Ramos (cell line): ENCODE data around the gene TGIF2.
"Not testable (repeated sequence)": the region's sequence is repeated elsewhere in the genome, so short reads cannot be mapped to it uniquely, and the experiment has no call there.

Experiments used
- in situ Hi-C: fragments of 300-500 bp; cut with MboI; formaldehyde crosslinking; loops from one replicate; pipeline ENCODE4 v1.14.3; 2022; ENCODE audit warnings: low sequenced_read_pairs; ENCODE audit not compliant: unreplicated experiment

Gene TGIF2

DNA sequence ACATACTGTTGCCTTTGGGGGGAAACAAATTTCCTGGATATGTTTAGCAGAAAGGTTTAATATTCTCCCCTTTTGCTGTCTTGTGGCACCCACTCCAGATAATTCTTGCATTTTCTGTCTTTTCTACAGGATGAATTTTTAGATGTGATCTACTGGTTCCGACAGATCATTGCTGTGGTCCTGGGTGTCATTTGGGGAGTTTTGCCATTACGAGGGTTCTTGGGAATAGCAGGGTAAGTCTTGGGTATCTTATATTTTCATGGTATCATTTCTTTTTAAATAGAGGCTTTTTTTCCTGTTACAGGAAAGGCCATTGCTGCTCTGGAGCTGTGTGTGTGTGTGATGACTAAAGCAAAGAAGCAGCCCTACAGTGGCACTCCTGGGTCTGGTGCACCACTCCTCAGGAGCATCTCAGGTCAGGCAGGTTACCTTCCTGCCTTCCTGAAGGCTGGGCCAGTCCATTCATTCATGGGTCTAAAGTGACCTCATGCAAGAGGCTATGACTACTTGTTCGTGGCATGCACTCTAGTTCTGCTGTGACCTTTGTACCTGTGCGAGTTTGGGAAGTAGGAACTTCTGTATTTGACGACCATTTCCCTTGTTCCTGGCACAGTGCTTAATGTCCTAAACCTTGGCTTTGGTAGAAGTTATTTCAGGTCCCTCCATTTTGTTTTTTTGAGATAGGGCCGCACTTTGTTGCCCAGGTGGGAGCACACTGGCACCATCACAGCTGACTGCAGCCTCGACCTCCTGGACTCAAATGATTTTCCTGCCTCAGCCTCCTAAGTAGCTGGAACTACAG is 34.4 kb downstream of the TGIF2 start:
- in situ Hi-C loops = no loop called here

DNA sequence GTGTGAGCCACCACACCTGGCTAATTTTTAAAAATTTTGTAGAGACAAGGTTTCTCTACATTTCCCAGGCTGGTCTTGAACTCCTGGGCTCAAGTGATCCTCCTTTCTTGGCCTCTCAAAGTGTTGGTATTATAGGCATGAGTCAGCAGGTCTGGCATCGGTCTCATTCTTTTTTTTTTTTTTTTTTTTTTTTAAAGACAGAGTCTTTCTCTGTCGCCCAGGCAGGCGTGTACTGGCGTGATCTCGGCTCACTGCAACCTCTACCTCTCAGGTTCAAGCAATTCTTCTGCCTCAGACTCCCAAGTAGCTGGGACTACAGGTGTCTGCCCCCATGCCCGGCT is 35.0 kb downstream of the TGIF2 start:
- in situ Hi-C loops = not testable (repeated sequence)

DNA sequence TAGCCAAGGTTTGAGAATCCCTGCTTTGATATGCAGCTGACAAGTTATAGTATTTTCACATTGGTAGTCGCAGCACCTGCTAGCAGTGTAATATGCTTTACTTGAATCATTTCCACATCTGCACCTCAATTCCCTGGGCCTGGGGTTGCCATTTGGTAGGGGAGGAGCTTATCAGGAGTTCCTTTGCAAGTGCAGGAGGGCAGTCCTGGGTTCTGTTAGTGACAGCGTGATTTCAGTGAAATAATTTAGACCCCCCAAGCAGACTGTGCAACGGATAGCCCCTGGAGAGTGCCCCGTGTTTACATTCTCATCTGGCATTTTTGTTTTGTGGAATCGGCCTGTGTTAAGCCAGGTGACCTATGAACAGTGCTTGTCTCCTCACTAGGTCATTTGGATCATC is 38.2 kb downstream of the TGIF2 start:
- in situ Hi-C loops = no loop called here

DNA sequence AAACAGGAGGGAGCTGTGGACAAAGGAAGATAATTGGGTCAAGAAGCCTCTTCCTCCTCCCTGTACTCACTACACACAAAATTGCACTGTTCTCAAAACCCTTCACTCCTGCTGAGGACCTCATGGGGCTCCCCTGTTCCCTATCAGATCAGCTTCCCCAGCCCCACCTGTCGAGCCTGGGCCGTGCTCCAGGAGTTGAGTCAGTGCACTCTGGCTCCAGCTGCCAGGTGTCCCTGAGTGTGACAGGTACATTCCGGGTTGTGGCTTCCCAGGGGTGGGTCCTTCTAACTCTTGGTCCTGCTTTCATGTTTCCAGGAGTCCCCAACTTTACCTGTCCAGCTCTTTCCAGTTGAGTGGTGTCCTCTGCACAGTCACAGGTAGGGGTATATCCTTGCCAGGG is 40.6 kb downstream of the TGIF2 start:
- in situ Hi-C loops = no loop called here

DNA sequence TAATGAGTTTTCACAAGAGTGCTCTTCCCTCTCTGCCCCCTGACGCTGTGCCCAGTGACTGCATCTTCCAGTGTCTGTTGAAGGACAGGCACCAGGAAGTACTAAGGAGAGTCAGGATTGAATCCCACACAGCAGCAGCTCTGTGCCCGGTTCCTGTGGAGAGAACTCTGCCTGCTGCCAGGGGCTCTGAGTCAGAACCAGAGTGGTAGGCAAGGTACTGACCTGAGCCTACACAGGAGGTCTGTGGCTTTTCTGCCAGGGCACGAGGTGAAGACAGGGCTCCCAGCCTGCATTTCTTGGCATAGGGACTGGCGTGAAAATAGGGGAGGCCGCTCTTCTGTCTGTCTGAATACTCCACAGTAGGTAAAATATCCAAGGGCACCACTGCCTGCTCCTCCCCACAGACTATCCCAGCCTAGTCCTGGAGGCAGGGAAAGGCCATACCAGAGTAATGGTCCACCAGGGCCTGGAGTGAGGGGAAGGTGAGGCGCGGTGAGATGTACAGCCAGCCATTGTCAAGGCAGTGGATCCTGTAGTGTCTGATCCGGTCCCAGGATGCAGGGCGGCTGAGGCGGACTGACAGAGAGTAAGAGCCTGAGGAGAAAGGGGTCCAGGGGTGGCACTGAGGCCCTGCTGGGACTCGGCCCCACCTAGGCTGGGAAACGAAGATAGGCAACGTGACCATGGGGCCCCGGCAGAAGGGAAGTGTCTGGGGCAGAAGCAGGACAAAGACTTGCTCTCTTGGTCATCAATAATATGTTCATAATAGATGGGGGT is 41.6 kb downstream of the TGIF2 start:
- in situ Hi-C loops = no loop called here

DNA sequence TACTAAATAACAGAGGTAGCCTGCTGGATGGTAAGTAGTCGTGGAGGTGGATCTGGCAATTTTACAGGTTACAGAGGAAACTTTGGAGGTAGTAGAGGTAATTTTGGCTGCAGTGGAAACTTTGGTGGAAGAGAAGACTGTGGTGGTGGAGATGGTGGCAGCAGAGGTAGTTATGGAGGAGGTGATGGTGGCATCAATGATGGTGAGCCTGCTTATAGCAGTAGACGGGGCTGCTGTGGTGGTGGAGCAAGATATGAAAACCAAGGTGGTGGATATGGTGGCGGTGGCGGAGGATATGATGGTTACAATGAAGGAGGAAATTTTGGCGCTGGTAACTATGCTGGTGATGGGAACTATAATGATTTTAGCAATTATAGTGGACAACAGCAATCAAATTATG is 47.5 kb downstream of the TGIF2 start:
- in situ Hi-C loops = no loop called here

DNA sequence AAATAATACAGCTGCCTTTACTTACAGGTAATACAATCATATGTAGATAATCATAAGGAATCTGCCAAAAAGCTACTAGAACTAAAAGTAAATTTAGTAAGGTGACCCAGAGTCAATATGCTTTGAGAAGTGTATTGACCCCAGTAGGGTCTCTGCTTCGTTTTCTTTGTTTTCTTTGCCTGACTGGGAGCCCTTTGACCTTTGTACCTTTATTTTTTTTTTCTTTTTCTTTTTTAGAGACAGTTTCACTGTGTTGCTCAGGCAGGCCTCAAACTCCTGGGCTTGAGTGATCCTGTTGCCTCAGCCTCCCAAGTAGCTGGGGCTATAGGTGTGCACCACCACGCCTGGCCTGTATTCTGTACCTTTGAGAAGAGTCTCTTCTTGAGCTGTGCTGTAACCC is 50.0 kb downstream of the TGIF2 start:
- in situ Hi-C loops = no loop called here

DNA sequence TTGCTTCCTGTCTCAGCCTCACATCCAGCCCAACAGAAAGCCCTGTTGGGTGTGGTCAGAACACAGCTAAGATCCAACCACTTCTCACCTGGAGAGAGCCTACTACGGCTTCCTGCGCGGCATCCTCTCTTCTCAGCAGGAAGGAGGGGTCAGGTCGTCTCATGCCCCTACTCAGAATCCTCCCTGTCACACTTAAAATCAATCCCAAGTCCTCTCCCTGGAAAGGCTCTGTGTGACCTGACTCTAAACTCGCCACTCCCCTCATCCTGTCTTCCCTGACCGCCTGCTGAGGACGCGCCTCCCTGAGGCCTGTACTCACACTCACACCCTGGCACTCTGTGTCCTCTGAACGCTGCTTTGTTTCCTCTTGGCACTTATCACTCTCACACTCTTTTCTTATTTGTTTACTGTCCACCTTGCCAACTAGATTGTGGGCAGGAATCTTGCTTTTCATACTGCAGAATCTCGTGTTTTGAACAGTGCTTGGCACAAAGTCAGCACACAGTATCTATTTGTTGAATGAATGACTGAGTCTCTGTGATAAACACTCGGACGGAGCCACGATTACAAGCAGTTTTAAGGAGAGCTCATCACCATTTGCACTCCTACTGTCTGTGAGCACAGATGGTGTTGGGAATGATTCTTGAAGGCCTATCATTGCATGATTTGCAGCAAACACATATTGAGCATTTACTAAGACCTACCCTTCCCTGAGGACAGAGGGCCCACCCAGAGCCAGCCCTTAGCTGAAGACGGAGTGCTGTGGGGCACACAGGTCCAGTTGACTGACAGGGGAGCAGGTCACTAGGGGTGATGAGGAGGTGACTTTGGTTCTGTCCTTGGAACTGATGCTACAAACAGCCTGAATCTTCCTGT is 50.9 kb downstream of the TGIF2 start:
- in situ Hi-C loops = no loop called here

DNA sequence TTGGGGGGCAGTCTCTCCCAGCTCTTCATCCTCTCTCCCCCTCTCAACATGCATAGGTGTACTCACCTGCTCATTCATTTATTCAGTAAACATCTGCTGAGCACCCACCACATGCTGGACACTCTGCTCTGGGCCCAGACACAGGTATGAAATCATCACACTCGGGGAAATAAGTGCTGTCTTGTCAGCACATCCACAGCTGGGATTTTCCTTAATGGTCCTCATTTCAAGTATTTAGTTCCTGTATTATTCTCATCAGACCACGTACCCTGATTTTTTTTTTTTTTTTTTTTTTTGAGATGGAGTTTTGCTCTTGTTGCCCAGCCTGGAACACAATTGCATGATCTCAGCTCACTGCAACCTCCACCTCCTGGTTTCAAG is 51.5 kb downstream of the TGIF2 start:
- in situ Hi-C loops = no loop called here

DNA sequence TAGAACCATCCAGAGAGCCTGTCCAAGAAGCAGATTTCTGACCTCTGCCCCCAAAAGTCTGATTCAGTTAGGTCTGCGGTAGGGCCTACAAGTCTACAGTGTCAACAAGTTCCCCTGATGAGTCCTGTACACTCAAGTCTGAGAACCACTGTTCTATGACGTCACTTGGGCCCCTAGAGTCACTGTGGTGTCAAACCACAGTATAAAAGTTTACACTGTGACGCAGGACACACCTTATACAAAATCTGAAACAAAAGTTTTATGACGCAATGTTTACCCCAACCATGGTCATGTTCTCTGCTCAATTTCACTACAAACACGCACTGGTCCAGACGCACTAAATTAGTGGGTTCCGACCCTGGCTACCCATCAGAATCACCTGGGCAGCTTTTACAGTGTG is 54.7 kb downstream of the TGIF2 start:
- in situ Hi-C loops = no loop called here

DNA sequence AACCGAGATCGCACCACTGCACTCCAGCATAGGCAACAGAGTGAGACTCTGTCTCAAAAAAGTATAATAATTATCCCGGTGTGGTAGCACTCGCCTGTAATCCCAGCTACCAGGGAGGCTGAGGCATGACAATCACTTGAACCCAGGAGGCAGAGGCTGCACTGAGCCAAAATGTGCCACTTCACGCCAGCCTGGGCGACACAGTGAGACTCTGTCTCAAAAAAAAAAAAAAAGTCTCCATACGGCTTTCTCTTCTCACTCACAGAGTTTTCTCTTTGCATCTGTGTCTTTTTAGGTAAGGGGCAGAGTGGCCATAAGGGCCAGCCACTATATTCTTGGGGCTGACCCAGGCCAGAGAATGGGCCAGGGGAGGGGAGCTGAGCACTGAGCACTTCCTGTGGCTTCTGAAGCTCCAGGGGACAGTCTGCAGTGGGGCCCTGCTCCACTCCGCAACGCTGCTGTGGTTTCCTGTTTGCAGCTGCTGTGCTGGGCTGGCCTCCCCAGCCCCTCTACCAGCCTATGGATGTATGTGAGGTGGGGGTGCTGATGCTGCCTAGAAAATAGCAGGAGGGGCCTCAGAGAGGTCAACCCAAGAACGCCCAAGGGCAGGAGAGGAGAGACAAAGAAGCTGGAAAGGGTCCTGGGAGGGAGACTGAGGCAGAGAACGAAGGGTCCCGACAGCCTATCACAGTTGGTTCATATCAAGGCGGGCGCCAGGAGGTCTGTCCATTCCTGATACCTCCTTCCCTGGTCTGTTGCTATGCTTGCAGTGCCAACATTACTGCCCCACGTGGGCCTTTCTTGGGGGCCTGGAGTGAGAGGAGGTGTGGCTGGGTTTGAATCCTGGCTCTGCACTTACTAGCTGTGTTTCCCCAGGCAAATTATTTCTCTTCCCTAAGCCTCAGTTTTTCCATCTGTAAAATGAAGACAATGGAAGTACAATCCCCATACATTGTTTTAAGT is 56.6 kb downstream of the TGIF2 start:
- in situ Hi-C loops = no loop called here

DNA sequence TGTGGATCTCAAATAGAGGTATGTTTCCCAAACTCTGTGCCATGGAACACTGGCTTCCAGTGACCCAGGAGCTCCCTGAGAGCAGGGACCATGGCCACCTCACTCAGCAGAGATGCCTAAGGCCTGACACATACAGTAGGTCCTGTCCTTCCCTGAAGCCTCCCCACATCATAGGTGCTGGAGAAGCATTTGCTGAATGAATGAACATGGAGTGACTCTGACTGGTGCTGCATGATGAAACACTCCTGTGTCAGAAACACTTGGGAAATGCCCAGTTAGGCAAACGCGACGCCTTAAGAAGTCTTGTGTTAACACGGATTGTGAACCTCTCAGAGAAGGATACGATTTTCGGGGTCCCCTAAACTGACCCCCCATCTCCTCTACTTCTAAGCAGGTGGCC is 58.2 kb downstream of the TGIF2 start:
- in situ Hi-C loops = no loop called here

DNA sequence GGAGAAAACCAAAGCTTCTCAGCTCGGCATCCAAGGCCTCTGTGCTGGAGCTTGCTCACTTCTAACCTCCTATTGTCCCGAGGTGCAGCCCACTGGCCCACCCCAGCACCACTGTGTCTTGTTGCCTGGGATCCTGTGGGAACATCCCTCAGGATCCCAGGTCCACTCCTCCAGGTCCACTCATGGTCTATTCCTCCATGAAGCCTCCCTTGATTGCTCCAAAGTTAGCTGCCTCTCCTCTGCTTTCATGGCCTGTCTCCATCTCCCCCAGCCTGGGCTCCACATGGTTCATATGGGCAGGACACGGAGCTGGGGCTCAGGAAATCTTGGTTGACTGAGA is 58.7 kb downstream of the TGIF2 start:
- in situ Hi-C loops = no loop called here

DNA sequence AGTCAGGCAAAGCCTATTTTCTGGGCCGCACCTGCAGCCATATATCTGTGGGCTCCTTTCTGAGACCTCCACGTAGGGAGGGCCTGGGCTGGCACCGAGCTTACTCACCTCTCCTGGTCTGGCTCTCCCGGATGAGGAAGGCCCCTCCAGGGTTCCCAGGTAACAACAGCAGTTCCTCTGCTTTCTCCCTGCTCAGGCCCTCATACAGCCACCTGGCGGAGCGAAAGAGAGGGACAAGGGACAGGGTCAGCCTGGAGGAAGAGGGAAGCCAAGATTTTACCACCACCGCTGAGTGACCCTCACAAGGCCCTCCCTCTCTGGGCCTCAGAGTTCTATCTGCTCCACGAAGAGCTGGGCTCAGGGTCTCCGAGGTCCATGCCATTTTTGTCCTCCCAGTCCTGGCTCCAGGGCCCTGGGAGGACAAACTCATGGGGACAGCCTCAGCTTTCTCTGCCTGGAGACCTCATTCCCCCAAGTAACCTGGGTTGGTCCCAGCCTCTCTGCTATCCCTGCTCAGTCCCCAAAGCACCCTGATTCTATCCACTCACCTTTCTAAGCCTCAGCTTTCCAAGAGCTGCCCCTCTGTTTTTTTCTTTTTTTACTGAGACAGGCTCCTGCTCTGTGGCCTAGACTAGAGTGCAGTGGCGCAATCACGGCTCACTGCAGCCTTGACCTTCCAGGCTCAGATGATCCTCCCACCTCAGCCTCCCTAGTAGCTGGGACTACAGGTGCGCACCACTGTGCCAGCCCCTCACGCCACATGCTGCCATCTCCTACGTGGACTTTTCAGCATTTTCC is 59.3 kb downstream of the TGIF2 start:
- in situ Hi-C loops = no loop called here

DNA sequence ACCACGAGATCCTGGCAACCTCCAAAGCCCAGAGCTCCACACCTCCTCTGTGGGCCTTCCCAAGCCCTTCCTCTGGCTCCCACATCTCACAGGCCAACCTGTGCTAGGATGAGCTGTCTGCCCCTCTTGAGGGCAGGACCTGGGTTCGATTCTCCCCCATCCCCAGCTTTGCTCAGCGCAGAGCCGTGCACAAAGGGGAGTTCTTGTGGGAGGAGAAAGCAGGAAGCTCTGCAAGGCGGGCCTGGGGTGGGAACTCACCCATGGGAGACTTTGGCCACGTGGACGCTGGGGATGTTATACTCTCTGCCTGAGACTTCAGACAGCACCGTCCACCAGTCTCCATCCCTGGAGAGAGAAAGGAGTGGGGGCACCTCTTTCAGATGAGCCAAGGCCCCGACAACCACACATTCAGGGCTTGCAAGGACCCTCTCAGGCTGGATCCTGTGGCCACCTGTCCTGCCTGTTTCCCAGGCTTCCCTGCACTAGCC is 59.9 kb downstream of the TGIF2 start:
- in situ Hi-C loops = no loop called here

DNA sequence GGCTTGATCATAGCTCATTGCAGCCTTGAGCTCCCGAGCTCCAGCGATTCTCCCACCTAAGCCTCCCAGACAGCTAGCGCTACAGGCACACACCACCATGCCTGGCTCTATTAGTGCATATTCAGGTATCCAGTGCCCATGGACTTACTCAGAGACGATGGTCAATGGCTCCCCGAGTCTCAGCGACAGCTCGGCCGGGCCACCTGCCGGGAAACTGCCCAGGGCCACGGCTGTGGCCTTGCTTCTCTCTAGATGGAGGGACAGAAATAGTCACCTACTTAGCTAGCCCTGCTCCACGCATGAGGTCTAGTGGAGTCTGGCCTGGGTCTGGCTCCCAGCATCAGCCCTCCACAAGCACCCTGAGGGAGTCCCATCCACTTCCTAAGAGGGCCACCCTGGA is 60.9 kb downstream of the TGIF2 start:
- in situ Hi-C loops = no loop called here

DNA sequence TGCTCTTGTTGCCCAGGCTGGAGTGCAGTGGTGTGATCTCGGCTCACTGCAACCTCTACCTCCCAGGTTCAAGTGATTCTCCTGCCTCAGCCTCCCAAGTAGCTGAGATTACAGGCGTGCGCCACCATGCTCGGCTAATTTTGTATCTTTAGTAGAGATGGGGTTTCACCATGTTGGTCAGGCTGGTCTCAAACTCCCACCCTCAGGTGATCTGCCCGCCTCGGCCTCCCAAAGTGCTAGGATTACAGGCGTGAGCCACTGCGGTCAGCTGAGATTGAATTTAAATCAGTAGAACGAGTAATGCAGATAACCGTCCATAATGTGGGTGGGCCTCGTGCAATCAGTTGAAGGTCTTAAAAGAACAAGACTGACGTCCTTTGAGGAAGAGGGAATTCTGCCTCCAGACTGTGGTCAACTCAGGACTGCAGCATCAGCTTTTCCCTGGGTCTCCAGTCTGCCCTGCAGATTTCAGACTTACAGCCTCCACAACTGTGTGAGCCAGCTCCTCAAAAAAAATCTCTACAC is 65.5 kb downstream of the TGIF2 start:
- in situ Hi-C loops = not testable (repeated sequence)

DNA sequence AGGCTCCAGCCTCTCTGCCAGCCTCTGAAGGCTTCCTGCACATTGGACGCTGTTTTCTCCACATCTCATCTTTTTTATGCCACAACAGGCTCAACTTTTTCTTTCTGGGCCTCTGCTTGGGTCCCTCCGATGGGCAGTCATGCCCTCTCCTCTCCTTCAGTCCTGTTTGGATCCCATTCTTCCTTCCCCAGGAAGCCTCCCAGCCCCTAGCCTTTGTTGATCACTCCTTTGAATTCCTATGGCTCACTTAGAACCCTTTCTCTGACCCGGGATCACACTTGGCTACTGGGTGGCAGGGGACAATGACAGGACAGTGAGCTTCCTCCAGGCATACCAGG is 68.1 kb downstream of the TGIF2 start:
- in situ Hi-C loops = no loop called here

DNA sequence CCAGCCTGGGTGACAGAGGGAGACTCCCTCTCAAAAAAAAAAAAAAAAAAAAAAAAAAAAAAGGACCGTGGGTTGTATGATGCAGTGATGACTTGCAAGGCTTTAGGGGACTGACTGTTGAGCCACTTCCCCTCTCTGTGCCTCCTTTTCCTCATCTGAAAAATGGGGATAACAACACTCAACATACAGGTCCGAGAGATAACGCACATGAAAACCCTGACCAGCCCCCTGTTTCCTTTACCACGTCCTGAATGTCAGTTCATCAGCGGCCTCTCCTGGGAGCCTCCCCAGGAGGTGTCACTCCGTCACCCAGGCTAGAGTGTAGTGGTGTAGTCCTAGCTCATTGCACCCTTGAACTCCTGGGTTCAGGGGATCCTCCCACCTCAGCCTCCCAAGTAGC is 68.7 kb downstream of the TGIF2 start:
- in situ Hi-C loops = no loop called here
